Measurements from ENCODE around the gene RNF149.

- TF ChIP-seq CTCF (IDR thresholded peaks at IDR 0.05) (no peak), POLR2A (IDR thresholded peaks at IDR 0.05) (no peak)
Observed at GRCh38 chr2:101278925-101279324, 29.6 kb downstream of the RNF149 start.
